BLaER1 treated with 17β-estradiol and CSF1 and Interleukin-3, amounts not matched to agents 10 nM and 100 nM (cell line): Measurements from ENCODE around the gene CCDC9B.

Experiments
- H3K27ac ChIP-seq, 11 experiments: shearing (Covaris generic); formaldehyde crosslinking; 2 replicates each; pipeline ENCODE4 v1.8.1; 2022
- H3K27me3 ChIP-seq, 11 experiments: shearing (Covaris generic); formaldehyde crosslinking; 2 replicates each; pipeline ENCODE4 v1.8.1; 2022
- H3K36me3 ChIP-seq, 11 experiments: shearing (Covaris generic); formaldehyde crosslinking; 2 replicates each; pipeline ENCODE4 v1.8.1; 2022
- H3K4me1 ChIP-seq, 10 experiments: shearing (Covaris generic); formaldehyde crosslinking; 2 replicates each; pipeline ENCODE4 v1.8.1; 2022
- H3K4me2 ChIP-seq, 11 experiments: shearing (Covaris generic); formaldehyde crosslinking; 2 replicates each; pipeline ENCODE4 v1.8.1; 2022
- H3K4me3 ChIP-seq, 10 experiments: shearing (Covaris generic); formaldehyde crosslinking; 2 replicates each; pipeline ENCODE4 v1.8.1; 2022
- H3K9ac ChIP-seq, 11 experiments: shearing (Covaris generic); formaldehyde crosslinking; 2 replicates each; pipeline ENCODE4 v1.8.1; 2022
- H3K9me3 ChIP-seq, 11 experiments: shearing (Covaris generic); formaldehyde crosslinking; replicated peaks in 1 of 11; 2 replicates each; pipeline ENCODE4 v1.8.1; 2022
- H4K20me1 ChIP-seq, 11 experiments: shearing (Covaris generic); formaldehyde crosslinking; 2 replicates each; pipeline ENCODE4 v1.8.1; 2022
- Cebpa-rat ChIP-seq, 11 experiments: shearing (Covaris generic); IDR thresholded peaks; 2 replicates each; pipeline ENCODE4 v1.8.1; 2022

The CCDC9B gene

GRCh38 chr15:40307421-40308211 lies 33.1 kb downstream of the CCDC9B start, which contains the start of gene PLCB2:
Gene PLCB2 (minus strand): TSS chr15:40307935. CDS start chr15:40307672, 263 bp downstream.
- Histone ChIP-seq H3K36me3 (peaks cover 6 to 32% (median 20%) of the 10 kb centered on the region in 11 experiments; a peak in 21 of 22 replicates), H3K4me2 (peak within 1 kb of the TSS; percentile 91 to 100 (median 98)), H3K4me1 (peaks cover 44 to 81% (median 63%) of the 10 kb centered on the region in 10 experiments), H4K20me1 (peaks cover 0 to 42% (median 18%) of the 10 kb centered on the region in 11 experiments; a peak in 12 of 22 replicates), H3K27me3 (no peaks in the 10 kb centered on the region), H3K4me3 (peak within 1 kb of the TSS; percentile 55 to 83 (median 66)), H3K9me3 (no peaks in the 10 kb centered on the region), H3K9ac (peak within 1 kb of the TSS; percentile 79 to 92 (median 86)), H3K27ac (peak within 1 kb of the TSS; percentile 85 to 94 (median 91))
- TF ChIP-seq Cebpa-rat (IDR thresholded peaks at IDR 0.05), result no peak

GRCh38 chr15:40306908-40307307 lies 33.8 kb downstream of the CCDC9B start:
- Histone ChIP-seq H4K20me1 (peaks cover 0 to 49% (median 18%) of the 10 kb centered on the region in 11 experiments; a peak in 12 of 22 replicates), H3K36me3 (peaks cover 13 to 39% (median 27%) of the 10 kb centered on the region in 11 experiments; a peak in 21 of 22 replicates), H3K4me3 (peak overlapping the region; percentile 55 to 83 (median 66)), H3K4me2 (peak overlapping the region; percentile 91 to 100 (median 98)), H3K4me1 (peaks cover 48 to 88% (median 69%) of the 10 kb centered on the region in 10 experiments), H3K27ac (peak overlapping the region; percentile 56 to 94 (median 91)), H3K27me3 (no peaks in the 10 kb centered on the region), H3K9me3 (peaks cover 0 to 7% (median 0%) of the 10 kb centered on the region in 11 experiments; a peak in 4 of 22 replicates), H3K9ac (peak overlapping the region; percentile 79 to 90 (median 85))
- no peak for TF ChIP-seq Cebpa-rat (IDR thresholded peaks at IDR 0.05)

- H3K27ac ChIP-seq, result peak overlapping the region; percentile 56 to 94 (median 91); a peak in 20 of 22 replicates
- H3K27me3 ChIP-seq, result no peaks in the 10 kb centered on the region
- peak overlapping the region; percentile 79 to 90 (median 85) for H3K9ac ChIP-seq
- peaks cover 19 to 44% (median 32%) of the 10 kb centered on the region in 11 experiments; a peak in 21 of 22 replicates for H3K36me3 ChIP-seq
- peak overlapping the region; percentile 91 to 100 (median 98) for H3K4me2 ChIP-seq
- TF ChIP-seq Cebpa-rat (IDR thresholded peaks at IDR 0.05), result no peak
- H4K20me1 ChIP-seq, result peaks cover 0 to 54% (median 18%) of the 10 kb centered on the region in 11 experiments; a peak in 12 of 22 replicates
- peaks cover 53 to 90% (median 73%) of the 10 kb centered on the region in 10 experiments for H3K4me1 ChIP-seq
- H3K9me3 ChIP-seq, result peaks cover 0 to 12% (median 0%) of the 10 kb centered on the region in 11 experiments; a peak in 7 of 22 replicates
- H3K4me3 ChIP-seq, result peak overlapping the region; percentile 55 to 83 (median 66)
Measured at GRCh38 chr15:40306371-40306770, 34.4 kb downstream of the CCDC9B start.

- TF ChIP-seq Cebpa-rat (IDR thresholded peaks at IDR 0.05), result no peak
- no peaks in the 10 kb centered on the region for H3K27me3 ChIP-seq
- peaks cover 59 to 91% (median 71%) of the 10 kb centered on the region in 10 experiments for H3K4me1 ChIP-seq
- peaks cover 0 to 23% (median 10%) of the 10 kb centered on the region in 11 experiments; a peak in 18 of 22 replicates for H3K9me3 ChIP-seq
- peak overlapping the region in 1 of 11 experiments; percentile 35; a peak in 2 of 22 replicates for H3K9ac ChIP-seq
- H3K4me3 ChIP-seq, result peak overlapping the region in 3 of 10 experiments; percentile 66 to 83 (median 81); a peak in 6 of 20 replicates
- peak overlapping the region in 9 of 11 experiments; percentile 91 to 100 (median 98); a peak in 16 of 22 replicates for H3K4me2 ChIP-seq
- peaks cover 0 to 63% (median 18%) of the 10 kb centered on the region in 11 experiments; a peak in 12 of 22 replicates for H4K20me1 ChIP-seq
- H3K36me3 ChIP-seq, result peaks cover 30 to 55% (median 43%) of the 10 kb centered on the region in 11 experiments
- no peak overlapping the region for H3K27ac ChIP-seq
Measured at GRCh38 chr15:40305281-40305680, 35.5 kb downstream of the CCDC9B start.

GRCh38 chr15:40303576-40303975 lies 37.2 kb downstream of the CCDC9B start:
- Histone ChIP-seq H3K9me3 (peaks cover 0 to 32% (median 19%) of the 10 kb centered on the region in 11 experiments; a peak in 18 of 22 replicates), H3K4me1 (peaks cover 44 to 74% (median 54%) of the 10 kb centered on the region in 10 experiments), H3K9ac (no peak overlapping the region), H3K27me3 (no peaks in the 10 kb centered on the region), H3K27ac (no peak overlapping the region), H3K36me3 (peaks cover 41 to 72% (median 60%) of the 10 kb centered on the region in 11 experiments), H3K4me3 (no peak overlapping the region), H3K4me2 (peak overlapping the region in 5 of 11 experiments; percentile 35 to 100 (median 97); a peak in 6 of 22 replicates), H4K20me1 (peaks cover 0 to 80% (median 18%) of the 10 kb centered on the region in 11 experiments; a peak in 12 of 22 replicates)
- TF ChIP-seq Cebpa-rat (IDR thresholded peaks at IDR 0.05), result no peak

GRCh38 chr15:40302981-40303380 lies 37.8 kb downstream of the CCDC9B start:
- no peak overlapping the region for H3K4me3 ChIP-seq
- peaks cover 47 to 78% (median 66%) of the 10 kb centered on the region in 11 experiments for H3K36me3 ChIP-seq
- no peaks in the 10 kb centered on the region for H3K27me3 ChIP-seq
- H3K9ac ChIP-seq, result no peak overlapping the region
- peaks cover 38 to 69% (median 48%) of the 10 kb centered on the region in 10 experiments for H3K4me1 ChIP-seq
- H3K9me3 ChIP-seq, result peaks cover 0 to 32% (median 19%) of the 10 kb centered on the region in 11 experiments; a peak in 18 of 22 replicates
- H3K27ac ChIP-seq, result no peak overlapping the region
- H4K20me1 ChIP-seq, result peaks cover 0 to 86% (median 18%) of the 10 kb centered on the region in 11 experiments; a peak in 12 of 22 replicates
- TF ChIP-seq Cebpa-rat (IDR thresholded peaks at IDR 0.05), result no peak
- peak overlapping the region in 4 of 11 experiments; percentile 57 to 100 (median 95); a peak in 4 of 22 replicates for H3K4me2 ChIP-seq

- peaks cover 34 to 74% (median 46%) of the 10 kb centered on the region in 10 experiments for H3K4me1 ChIP-seq
- no peak for TF ChIP-seq Cebpa-rat (IDR thresholded peaks at IDR 0.05)
- peak overlapping the region in 7 of 11 experiments; percentile 54 to 91 (median 57); a peak in 12 of 22 replicates for H3K4me2 ChIP-seq
- H4K20me1 ChIP-seq, result peaks cover 0 to 92% (median 18%) of the 10 kb centered on the region in 11 experiments; a peak in 12 of 22 replicates
- H3K9ac ChIP-seq, result no peak overlapping the region
- no peaks in the 10 kb centered on the region for H3K27me3 ChIP-seq
- H3K36me3 ChIP-seq, result peaks cover 49 to 84% (median 72%) of the 10 kb centered on the region in 11 experiments
- H3K4me3 ChIP-seq, result no peak overlapping the region
- H3K27ac ChIP-seq, result no peak overlapping the region
- peaks cover 0 to 32% (median 19%) of the 10 kb centered on the region in 11 experiments; a peak in 18 of 22 replicates for H3K9me3 ChIP-seq
Measured at GRCh38 chr15:40302288-40302886, 38.4 kb downstream of the CCDC9B start.
